Trophoblast cell (in vitro differentiated cells and primary cell): ENCODE measurements around the gene ART1.

ENCODE experiments used
- DNase-seq, 2 donors: peaks; one replicate each; pipeline ENCODE4 v3.0.0-alpha.2; 2016
- H2AFZ ChIP-seq: 2 replicates; pipeline ENCODE4 v1.6.1; 2013; ENCODE audit warnings: low read length, moderate library complexity, mild to moderate bottlenecking; ENCODE audit not compliant: insufficient read depth, poor library complexity
- H2AK5ac ChIP-seq: 2 replicates; pipeline ENCODE4 v1.6.1; 2013; ENCODE audit warnings: mild to moderate bottlenecking, low read length
- H2BK120ac ChIP-seq: 2 replicates; pipeline ENCODE4 v1.6.1; 2013; ENCODE audit warnings: low read length, mild to moderate bottlenecking, moderate library complexity; ENCODE audit not compliant: insufficient read depth, poor library complexity
- H2BK12ac ChIP-seq: 2 replicates; pipeline ENCODE4 v1.6.1; 2013; ENCODE audit warnings: mild to moderate bottlenecking, low read length, moderate library complexity
- H2BK5ac ChIP-seq: 2 replicates; pipeline ENCODE4 v1.6.1; 2013; ENCODE audit warnings: low read length, low read depth, moderate library complexity, mild to moderate bottlenecking; ENCODE audit not compliant: poor library complexity
- H3K14ac ChIP-seq: 2 replicates; pipeline ENCODE4 v1.6.1; 2013; ENCODE audit warnings: mild to moderate bottlenecking, low read length
- H3K18ac ChIP-seq: 2 replicates; pipeline ENCODE4 v1.6.1; 2013; ENCODE audit warnings: mild to moderate bottlenecking, low read length
- H3K23ac ChIP-seq: 2 replicates; pipeline ENCODE4 v1.6.1; 2013; ENCODE audit warnings: low read length
- H3K27ac ChIP-seq: 2 replicates; pipeline ENCODE4 v1.5.1; 2013; ENCODE audit warnings: low read depth, mild to moderate bottlenecking, inconsistent platforms, low read length, moderate library complexity
- H3K27me3 ChIP-seq: 2 replicates; pipeline ENCODE4 v1.6.1; 2013; ENCODE audit warnings: inconsistent platforms, mild to moderate bottlenecking, low read length, moderate library complexity; ENCODE audit not compliant: insufficient read depth
- H3K36me3 ChIP-seq, 2 experiments: 1 replicate in 1 of 2; 2 replicates in 1 of 2; pipeline ENCODE4 v1.6.1; 2013; ENCODE audit warnings: low read length in 2 of 2, mild to moderate bottlenecking in 2 of 2, moderate library complexity in 1 of 2; ENCODE audit not compliant: insufficient read depth in 2 of 2, control insufficient read depth in 1 of 2
- H3K4ac ChIP-seq: 2 replicates; pipeline ENCODE4 v1.6.1; 2013; ENCODE audit warnings: low read depth, mild to moderate bottlenecking, low read length, moderate library complexity
- H3K4me1 ChIP-seq, 2 experiments: 1 replicate in 1 of 2; 2 replicates in 1 of 2; pipeline ENCODE4 v1.6.1; 2013; ENCODE audit warnings: low read length in 2 of 2, mild to moderate bottlenecking in 2 of 2, moderate library complexity in 1 of 2; ENCODE audit not compliant: insufficient read depth in 2 of 2, control insufficient read depth in 1 of 2
- H3K4me2 ChIP-seq: 2 replicates; pipeline ENCODE4 v1.6.1; 2013; ENCODE audit warnings: inconsistent platforms, mild to moderate bottlenecking, low read length, moderate library complexity
- H3K4me3 ChIP-seq: 2 replicates; pipeline ENCODE4 v1.5.1; 2013; ENCODE audit warnings: mild to moderate bottlenecking, low read depth, low read length, inconsistent platforms
- H3K79me1 ChIP-seq: one replicate; pipeline ENCODE4 v1.6.1; 2013; ENCODE audit warnings: low read length
- H3K79me2 ChIP-seq: 2 replicates; pipeline ENCODE4 v1.6.1; 2013; ENCODE audit warnings: low read length, mild to moderate bottlenecking; ENCODE audit not compliant: control insufficient read depth, insufficient read depth, poor library complexity
- H3K9ac ChIP-seq: 2 replicates; pipeline ENCODE4 v1.6.1; 2013; ENCODE audit warnings: mild to moderate bottlenecking, low read length
- H3K9me3 ChIP-seq: 2 replicates; pipeline ENCODE4 v1.6.1; 2013; ENCODE audit warnings: low read depth, mild to moderate bottlenecking, control low read depth, inconsistent platforms, low read length; ENCODE audit not compliant: insufficient read depth
- H4K12ac ChIP-seq: 2 replicates; pipeline ENCODE4 v1.6.1; 2013; ENCODE audit warnings: low read depth, mild to moderate bottlenecking, low read length, moderate library complexity
- H4K8ac ChIP-seq: 2 replicates; pipeline ENCODE4 v1.6.1; 2013; ENCODE audit warnings: low read depth, mild to moderate bottlenecking, low read length, moderate library complexity
- H4K91ac ChIP-seq: one replicate; pipeline ENCODE4 v1.6.1; 2013; ENCODE audit warnings: low read depth, mild to moderate bottlenecking, low read length, moderate library complexity
- WGBS: extraction: QIAGEN DNeasy Blood & Tissue Kit; methylation state at CpG from one replicate; pipeline ENCODE4 v1.1.7; 2013; ENCODE audit warnings: missing lambda C conversion rate; ENCODE audit not compliant: insufficient read length, insufficient coverage; ENCODE audit errors: extremely low coverage; 5-methylcytosine and 5-hydroxymethylcytosine counted together

Gene ART1

DNA sequence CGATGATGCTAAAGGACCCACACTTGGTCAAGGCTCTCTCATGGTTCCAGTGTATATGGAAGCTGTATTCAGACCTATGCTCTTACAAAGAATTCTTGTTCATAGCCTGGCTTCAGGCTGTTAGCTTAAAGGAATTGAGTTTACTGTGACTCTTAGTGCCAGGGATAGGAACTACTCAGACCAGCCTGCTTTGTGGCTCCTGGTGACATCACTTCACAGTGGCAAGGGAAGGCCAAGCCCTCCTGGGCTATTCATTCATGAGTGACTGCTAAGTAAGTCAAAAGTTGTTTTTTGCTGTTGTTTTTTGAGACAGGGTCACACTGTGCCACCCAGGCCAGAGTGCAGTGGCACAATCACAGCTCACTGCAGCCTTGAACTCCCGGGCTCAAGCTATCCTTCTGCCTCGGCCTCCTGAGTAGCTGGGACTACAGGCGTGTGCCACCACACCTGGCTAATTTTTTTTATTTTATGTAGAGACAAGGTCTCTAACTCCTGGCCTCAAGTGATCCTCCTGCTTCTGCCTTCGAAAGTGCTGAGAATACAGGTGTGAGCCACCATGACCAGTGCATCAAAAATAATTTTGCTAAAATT is 12.8 kb upstream of the ART1 start:
- no peak for DNase-seq
- no peak overlapping the region for H3K9ac ChIP-seq

DNA sequence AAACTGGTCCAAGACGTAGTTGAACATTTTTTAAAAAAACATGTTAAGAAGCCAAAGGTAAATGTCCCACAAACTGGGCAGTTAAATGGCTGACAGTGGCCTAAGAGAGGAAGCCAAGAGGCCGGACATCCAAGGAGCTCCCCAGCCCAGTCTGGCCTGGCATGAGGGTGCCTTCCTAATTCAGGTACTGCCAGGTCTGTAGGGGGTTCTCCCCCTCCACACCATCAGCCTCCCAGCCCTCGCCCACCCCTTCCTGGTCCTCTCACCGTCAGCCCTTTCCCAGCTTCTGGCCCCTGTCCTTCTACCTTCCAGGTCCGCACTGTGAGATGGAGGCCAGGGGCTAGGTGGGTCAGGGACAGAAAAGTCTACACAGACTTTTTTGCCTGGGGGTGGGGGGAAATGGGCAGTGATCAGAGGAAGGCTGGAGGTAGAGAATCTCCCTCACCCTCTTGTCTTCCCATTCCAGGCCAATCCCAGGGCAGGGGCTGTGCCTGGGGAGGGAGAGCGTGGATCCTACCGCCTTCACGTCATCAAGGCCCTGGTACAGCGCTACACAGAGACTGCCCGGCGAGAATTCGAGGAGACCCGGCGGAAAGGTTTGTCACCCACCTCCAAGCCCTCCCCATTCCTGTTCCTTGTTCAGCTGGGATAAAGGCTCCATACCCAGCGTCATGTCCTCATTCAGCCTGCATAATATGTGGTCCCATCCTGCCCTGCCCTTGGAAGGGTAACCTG is 9.1 kb upstream of the ART1 start:
- Histone ChIP-seq H3K4me1 (peaks cover 1 to 2% of the 10 kb centered on the region in 2 experiments), H3K27ac (no peak overlapping the region), H3K36me3 (no peaks in the 10 kb centered on the region), H3K4me2 (no peak overlapping the region), H3K14ac (no peak overlapping the region), H2BK120ac (no peak overlapping the region), H3K4me3 (no peak overlapping the region), H3K79me2 (no peaks in the 10 kb centered on the region), H2BK12ac (no peak overlapping the region), H2AFZ (no peak overlapping the region), H3K18ac (no peak overlapping the region), H3K23ac (no peak overlapping the region), H4K8ac (no peak overlapping the region), H3K9me3 (no peaks in the 10 kb centered on the region), H2BK5ac (no peak overlapping the region), H3K27me3 (no peaks in the 10 kb centered on the region), H2AK5ac (no peak overlapping the region), H3K9ac (no peak overlapping the region), H4K12ac (no peak overlapping the region), H4K91ac (no peak overlapping the region), H3K4ac (no peak overlapping the region), H3K79me1 (no peaks in the 10 kb centered on the region)
- WGBS, result no CpG with 5 or more reads among the region's 15 CpGs
- DNase-seq, result no peak

More for the DNA sequence above, 12.8 kb upstream of the ART1 start:
- no peak overlapping the region for H3K27ac ChIP-seq
- no peak overlapping the region for H2BK12ac ChIP-seq
- no peak overlapping the region for H4K12ac ChIP-seq
- no peak overlapping the region for H2AFZ ChIP-seq
- H3K14ac ChIP-seq, result no peak overlapping the region
- H3K23ac ChIP-seq, result no peak overlapping the region
- no peaks in the 10 kb centered on the region for H3K27me3 ChIP-seq
- H2BK5ac ChIP-seq, result no peak overlapping the region
- no peaks in the 10 kb centered on the region for H3K79me2 ChIP-seq
- H3K18ac ChIP-seq, result no peak overlapping the region
- H3K4me1 ChIP-seq, result peaks cover 1 to 2% of the 10 kb centered on the region in 2 experiments
- no peaks in the 10 kb centered on the region for H3K79me1 ChIP-seq
- no peak overlapping the region for H3K4me3 ChIP-seq
- H3K4me2 ChIP-seq, result no peak overlapping the region
- no peak overlapping the region for H3K4ac ChIP-seq
- WGBS, result no CpG with 5 or more reads among the region's 5 CpGs
- peaks cover 1% of the 10 kb centered on the region for H3K9me3 ChIP-seq
- no peak overlapping the region for H4K91ac ChIP-seq
- no peaks in the 10 kb centered on the region for H3K36me3 ChIP-seq
- no peak overlapping the region for H4K8ac ChIP-seq
- H2AK5ac ChIP-seq, result no peak overlapping the region
- H2BK120ac ChIP-seq, result no peak overlapping the region

DNA sequence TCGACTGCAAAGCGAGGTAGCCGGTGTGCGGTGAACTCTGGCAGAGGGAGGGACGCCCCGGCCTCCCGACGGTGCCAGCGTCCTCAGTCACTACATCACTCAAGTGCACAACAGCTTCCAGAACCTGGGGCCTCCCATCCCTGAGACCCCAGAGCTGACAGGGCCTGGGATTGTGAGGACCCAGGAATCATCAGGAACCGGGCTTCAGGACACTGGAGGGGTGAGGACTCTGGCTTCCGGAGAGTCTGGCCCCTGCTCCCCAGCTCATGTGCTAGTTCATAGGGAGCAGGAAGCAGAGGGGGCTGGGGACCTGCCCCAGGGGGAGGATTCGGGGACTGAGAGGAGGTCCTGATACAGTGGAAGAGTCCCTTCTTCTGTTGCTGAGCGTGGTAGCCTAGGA is 7.7 kb upstream of the ART1 start:
- no peaks in the 10 kb centered on the region for H3K9me3 ChIP-seq
- WGBS, result no CpG with 5 or more reads among the region's 13 CpGs
- H2BK5ac ChIP-seq, result no peak overlapping the region

DNA sequence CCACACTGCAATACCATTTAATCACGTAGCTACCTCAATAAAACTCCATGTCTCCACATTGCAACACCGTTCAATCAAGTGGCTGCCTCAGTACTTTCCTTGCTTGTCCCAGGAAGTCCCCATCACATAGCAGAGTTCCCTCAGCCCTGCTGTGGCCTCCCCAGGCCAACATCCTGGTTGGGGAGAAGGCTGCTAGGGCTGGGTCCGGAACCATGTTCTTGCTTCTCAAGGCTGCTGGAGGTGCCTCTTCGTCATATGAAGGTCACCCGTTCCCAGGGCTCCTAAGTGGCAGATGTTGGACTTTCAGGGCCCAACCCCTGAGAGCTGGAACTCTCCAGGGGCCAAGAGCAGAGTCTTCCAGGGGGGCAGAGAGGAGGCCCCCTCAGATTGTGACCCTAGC is 6.4 kb upstream of the ART1 start:
- Histone ChIP-seq H3K4me3 (no peak overlapping the region), H3K79me2 (peaks cover 3% of the 10 kb centered on the region), H3K27ac (no peak overlapping the region), H3K4ac (no peak overlapping the region), H3K9ac (no peak overlapping the region), H3K23ac (no peak overlapping the region), H3K18ac (no peak overlapping the region), H3K9me3 (no peaks in the 10 kb centered on the region), H3K4me1 (peaks cover 12% of the 10 kb centered on the region in 2 experiments), H4K12ac (no peak overlapping the region), H2AK5ac (no peak overlapping the region), H3K27me3 (no peaks in the 10 kb centered on the region), H4K91ac (no peak overlapping the region), H2AFZ (no peak overlapping the region), H2BK120ac (no peak overlapping the region), H3K36me3 (no peaks in the 10 kb centered on the region), H3K14ac (no peak overlapping the region), H4K8ac (no peak overlapping the region), H2BK5ac (no peak overlapping the region), H2BK12ac (no peak overlapping the region), H3K79me1 (peaks cover 5% of the 10 kb centered on the region), H3K4me2 (no peak overlapping the region)
- no CpG with 5 or more reads among the region's 5 CpGs for WGBS
- DNase-seq, result no peak

More for the DNA sequence above, 7.7 kb upstream of the ART1 start:
- Histone ChIP-seq H3K27me3 (no peaks in the 10 kb centered on the region), H3K36me3 (no peaks in the 10 kb centered on the region), H3K23ac (no peak overlapping the region), H3K79me1 (peaks cover 1% of the 10 kb centered on the region), H3K18ac (no peak overlapping the region), H3K4ac (no peak overlapping the region), H2AFZ (no peak overlapping the region), H2AK5ac (no peak overlapping the region), H4K91ac (no peak overlapping the region), H3K79me2 (no peaks in the 10 kb centered on the region), H4K12ac (no peak overlapping the region), H3K4me2 (no peak overlapping the region), H2BK12ac (no peak overlapping the region), H3K4me1 (peaks cover 1% of the 10 kb centered on the region in 2 experiments), H2BK120ac (no peak overlapping the region), H3K4me3 (no peak overlapping the region), H3K27ac (no peak overlapping the region), H4K8ac (no peak overlapping the region), H3K14ac (no peak overlapping the region), H3K9ac (no peak overlapping the region)
- no peak for DNase-seq
